NCI-H1105 treated with DMSO at 0.1 percent for 48 hours (cell line): ENCODE results near the gene ZNF837.
"Not testable (repeated sequence)": the region's sequence is repeated elsewhere in the genome, so short reads cannot be mapped to it uniquely, and the experiment has no call there.

ENCODE experiments used
- DNase-seq: peaks from one replicate; lab custom pipeline; 2025; lab: John Stamatoyannopoulos, UW

Gene ZNF837

DNA sequence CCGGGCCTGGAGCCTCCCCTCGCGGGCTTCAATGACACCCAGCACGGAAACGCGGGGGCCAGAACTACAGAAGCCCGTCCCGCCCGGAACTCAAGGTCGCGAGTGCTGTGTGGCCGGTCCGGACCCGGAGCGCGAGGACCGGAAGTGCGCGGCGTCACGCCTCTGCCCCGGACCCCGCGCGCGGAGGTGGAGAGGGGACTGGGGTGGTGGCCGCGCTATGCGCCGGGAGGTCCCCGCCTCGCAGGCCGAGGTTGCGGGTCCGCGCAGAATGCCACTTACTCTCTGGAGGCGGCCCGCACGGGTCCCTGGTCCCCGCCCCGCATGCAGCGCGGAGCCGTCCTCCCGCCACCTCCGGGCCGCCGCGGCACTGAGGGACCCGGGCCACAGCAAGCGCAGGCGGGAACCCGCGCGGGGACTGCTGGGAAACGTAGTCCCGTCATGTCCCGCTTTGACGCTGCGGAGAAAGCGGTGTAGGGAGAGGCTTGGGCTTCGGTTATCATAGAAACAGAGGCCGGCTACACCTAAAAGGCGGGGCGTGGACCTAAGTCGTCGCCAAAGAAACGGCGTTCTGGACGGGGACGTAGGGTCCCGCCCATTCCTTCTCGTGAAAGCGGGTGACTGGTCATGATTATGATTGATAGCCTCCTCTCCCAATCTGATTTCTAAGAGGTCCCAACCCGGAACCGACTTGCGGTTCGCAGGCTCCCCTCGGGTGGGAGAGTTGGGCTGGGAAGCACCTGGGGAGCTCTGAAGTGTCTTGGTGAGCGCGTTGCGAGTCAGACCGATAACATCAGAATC is at the start of gene ZNF837:
TSS of gene ZNF837 (minus strand) at position 369 of the 798 bp plus-strand sequence. CDS start 11,698 bp downstream, outside the sequence.
- peak; percentile 99 for DNase-seq

DNA sequence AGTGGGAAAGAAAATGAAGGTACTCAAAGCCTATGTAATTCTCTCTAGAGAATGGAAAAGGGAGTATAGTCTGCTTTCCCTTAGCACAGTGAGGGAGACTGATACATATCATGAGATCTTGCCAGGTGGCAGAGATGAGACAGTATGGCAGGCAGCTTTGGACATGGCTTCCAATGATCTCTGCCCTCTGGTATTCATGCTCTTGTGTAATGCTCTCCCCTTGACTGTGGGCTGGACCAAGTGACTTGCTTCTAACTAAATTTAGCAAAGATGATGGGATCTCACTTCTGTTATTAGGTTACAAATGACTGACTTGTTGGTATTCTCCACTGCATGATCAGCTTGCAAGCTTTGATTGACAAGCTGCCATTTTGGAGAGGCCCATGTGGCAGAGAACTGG is 48.9 kb upstream of the ZNF837 start:
- no peak for DNase-seq

DNA sequence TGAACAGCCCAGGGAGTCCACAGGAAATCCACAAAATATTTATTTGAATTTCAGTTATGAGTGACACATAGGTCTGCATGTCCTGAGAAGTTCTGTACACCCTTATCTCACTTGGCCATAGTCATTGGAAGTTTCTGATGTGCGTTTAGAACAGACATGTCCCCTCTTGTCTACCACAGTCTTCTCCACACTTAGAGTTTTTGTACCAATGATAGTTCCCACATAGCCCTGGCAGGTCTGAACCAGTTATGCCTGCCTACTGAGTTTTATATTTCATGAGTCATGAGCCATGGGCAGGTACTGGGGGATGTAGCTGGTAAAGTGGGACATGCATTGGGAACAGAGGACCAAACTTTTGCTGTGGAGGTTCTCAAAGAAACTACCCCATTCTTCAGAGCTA is 47.8 kb upstream of the ZNF837 start:
- no peak for DNase-seq

DNA sequence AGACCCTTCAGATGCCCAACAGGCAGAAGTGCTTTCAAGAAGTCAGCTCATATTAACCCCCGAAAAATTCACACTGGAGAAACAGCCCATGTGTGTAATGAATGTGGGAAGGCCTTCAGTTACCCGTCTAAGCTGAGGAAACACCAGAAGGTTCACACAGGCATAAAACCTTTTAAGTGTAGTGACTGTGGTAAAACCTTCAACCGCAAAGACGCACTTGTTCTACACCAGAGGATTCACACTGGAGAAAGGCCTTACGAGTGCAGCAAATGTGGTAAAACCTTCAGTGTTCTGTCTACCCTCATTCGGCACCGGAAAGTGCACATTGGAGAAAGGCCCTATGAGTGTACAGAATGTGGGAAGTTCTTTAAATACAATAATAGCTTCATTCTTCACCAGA is 36.2 kb upstream of the ZNF837 start:
- DNase-seq: no peak

DNA sequence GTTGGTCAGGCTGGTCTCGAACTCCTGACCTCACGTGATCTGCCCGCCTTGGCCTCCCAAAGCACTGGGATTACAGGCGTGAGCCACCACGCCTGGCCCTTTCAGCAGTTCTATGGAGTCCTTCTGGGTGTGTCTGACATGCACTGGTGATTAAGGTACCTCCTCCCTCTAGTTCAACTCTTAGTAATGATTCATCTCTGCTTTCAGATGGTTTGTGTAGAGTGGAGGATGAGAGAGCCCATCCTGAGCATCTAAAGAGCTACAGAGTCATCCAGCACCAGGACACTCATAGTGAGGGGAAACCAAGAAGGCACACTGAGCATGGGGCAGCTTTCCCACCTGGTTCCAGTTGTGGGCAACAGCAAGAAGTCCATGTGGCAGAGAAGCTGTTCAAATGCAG is 35.8 kb upstream of the ZNF837 start:
- DNase-seq: no peak

DNA sequence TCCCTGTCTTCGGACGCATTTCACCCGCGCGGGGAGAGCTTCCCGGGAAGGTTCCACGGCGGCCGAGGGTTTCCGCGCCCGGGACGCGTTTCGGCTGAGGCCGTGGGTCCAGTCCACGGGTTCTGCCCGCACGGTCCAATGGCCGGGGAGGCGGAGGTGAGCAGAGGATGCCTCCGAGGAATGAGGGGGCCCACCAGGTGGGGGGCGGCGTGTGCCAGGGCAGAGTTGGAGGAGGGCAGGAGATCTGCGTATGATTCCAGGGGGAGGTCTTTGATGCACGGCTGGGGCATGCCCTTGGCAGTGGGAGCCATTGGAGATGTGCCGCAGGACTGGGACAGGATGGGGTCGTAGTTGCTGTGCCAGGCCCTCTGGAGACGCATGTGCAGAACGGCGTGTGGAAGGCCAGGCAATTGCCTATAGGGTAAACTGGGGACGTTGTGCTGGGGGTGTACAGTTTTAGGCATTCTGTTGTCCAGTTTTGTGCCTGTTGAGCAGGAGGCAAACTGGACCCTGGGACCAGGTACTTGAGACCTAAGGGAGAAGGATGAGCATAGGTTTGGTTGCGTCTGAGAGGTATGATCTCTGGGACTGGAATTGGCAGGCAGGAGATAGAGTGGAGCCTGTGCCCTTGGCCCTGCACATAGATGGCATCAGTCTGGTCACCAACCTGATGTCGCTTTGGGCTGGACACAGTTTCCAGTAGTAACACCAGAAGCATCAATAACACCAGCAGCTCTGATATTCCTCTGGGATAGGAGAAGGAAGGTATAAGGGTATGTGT is 28.4 kb upstream of the ZNF837 start:
- peak; percentile 30 for DNase-seq

DNA sequence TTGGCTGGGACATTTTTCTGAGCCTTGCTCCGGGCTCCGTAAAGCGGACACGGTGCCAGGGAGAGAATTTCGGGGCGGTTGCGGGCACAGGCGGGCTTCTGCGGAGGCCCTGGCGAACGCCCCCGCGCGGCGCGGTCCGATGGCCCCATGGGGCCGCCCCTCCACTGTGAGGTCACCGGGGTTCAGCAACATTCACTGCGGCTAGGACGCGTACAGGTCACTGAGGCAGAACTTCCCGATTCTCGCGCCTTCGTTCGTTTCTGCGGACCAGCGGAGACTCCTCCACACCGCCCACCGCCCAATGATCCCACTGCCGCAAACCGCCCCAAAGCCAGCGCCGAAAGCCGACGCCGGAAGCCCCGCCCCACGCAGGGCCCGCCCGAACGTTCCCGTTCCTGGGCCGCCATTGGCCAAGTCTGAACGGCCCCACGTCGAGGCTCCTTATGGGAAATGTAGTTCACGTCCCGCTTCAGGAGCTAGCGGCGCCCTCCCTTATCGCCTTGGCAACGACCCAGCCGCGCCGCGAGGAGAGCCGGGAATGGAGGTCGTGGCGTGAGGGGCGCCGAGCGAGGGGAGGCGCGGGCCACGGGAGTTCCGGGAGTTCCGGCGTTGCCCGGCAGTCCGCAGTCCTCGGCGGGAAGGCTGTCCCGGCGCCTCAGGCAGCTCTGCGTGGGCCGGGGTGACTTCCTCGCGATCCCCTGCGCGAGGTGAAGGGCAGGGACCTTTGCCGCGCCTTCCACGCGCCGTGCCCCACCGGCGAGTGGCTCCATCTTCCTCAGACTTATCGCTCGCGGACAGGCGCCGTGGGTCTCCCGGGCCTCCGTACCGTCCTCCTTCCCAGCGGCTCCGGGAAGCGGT is 27.6 kb upstream of the ZNF837 start, which contains the start of gene ZNF584:
TSS of gene ZNF584 (plus strand) at position 498 of the 858 bp plus-strand sequence. CDS start 499 bp downstream, outside the sequence.
- DNase-seq: peak; percentile 92

DNA sequence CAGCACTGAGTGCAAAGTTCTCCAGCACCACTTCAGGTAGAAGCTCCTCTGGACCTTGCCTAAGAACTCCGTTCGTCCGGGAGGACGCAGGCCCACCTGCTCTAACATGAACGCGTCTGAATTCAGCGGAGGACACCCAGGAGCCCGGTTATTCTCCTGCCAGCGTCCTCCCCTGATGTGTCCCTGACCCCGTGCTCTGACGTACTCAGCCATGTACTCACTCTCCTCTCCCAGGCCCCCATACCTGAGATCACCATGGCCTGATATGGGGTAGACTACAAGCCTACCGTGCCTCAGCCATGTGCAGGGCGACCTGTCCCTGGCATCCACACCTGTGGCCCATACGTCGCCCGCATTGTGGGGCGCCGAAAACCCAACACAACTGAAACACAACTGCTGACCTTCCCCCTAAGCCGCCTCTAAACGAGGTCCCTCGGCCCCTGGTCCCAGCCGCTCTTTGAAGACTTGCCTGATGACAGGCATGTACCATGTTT is 26.9 kb upstream of the ZNF837 start:
- no peak for DNase-seq

DNA sequence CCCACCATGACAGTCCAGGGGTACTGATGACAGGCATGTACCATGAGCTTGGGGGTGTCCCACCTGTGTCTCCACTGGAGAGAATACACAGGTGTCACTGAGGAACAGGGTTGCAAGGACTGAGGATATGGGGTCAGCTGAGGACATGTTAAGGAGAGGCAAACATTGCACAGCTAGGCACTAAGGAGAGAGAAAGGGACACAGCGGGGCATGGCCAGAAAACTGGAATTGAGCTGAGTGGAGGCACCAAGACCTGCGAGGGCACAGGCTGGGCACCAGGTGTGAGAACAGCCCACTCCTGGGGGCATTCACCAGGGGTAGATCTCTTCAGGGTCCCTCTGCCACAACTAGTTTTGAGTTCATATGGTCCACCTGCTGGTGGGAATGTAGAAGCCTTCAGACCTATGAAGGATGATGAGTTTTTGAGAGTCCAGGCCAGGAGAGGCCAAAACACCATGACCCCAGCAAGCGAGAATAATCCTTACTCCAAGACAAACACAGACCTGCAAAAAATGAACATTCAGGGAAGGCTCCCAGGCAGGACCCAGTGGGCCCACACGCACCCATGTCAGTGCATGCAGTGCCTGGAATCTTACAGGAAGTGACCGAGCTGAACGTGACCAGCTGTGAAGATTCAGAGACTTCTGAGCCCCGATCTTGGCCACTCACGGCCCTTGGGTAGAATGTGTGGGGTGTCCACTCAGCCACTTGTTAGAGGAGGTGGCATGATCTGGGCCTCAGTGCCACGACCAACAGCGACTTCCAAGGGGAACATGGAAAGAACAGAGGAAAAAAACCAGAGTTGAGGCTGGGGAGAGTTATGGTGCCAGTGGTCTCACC is 26.2 kb upstream of the ZNF837 start:
- DNase-seq: no peak

DNA sequence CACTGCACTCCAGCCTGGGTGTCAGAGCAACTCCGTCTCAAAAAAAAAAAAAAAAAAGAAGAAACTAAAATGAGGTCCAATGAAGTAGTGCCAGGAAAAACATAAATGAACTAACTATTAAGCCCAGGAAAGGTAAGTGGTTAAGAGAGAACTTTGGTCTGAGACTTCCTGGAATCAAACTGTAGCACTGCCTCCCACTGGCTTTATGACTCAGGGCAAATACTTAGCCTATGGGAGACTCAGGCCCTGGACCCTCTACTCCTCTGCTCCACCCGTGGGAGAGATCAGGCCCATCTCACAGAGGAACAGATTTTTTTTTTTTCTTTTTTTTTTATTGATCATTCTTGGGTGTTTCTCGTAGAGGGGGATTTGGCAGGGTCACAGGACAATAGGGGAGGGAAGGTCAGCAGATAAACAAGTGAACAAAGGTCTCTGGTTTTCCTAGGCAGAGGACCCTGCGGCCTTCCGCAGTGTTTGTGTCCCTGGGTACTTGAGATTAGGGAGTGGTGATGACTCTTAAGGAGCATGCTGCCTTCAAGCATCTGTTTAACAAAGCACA is 23.2 kb upstream of the ZNF837 start:
- not testable (repeated sequence) for DNase-seq

DNA sequence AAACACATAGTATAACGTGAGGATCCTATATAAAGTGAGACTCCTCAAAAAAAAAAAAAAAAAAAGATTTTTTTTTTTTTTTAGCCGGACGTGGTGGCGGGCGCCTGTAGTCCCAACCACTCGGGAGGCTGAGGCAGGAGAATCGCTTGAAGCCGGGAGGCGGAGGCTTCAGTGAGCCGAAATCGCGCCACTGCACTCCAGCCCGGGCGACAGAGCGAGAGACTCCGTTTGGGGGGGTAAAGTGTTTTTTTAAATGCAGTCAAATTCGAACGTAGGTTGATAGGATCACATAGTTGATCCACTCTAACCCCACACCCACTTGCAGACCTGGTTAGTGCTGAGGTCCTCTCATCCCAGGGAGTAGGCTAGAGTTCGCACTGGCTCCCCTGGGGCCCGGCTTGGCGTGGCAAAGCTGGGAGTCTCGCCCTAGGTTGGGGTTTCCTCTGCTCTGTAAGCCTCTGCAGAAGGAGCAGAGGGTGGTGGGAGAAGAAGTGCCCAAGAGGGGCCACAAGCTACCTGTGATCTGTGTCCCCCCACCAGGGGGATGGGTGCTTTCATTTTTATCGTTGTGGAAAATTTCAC is 21.1 kb upstream of the ZNF837 start:
- no peak for DNase-seq

DNA sequence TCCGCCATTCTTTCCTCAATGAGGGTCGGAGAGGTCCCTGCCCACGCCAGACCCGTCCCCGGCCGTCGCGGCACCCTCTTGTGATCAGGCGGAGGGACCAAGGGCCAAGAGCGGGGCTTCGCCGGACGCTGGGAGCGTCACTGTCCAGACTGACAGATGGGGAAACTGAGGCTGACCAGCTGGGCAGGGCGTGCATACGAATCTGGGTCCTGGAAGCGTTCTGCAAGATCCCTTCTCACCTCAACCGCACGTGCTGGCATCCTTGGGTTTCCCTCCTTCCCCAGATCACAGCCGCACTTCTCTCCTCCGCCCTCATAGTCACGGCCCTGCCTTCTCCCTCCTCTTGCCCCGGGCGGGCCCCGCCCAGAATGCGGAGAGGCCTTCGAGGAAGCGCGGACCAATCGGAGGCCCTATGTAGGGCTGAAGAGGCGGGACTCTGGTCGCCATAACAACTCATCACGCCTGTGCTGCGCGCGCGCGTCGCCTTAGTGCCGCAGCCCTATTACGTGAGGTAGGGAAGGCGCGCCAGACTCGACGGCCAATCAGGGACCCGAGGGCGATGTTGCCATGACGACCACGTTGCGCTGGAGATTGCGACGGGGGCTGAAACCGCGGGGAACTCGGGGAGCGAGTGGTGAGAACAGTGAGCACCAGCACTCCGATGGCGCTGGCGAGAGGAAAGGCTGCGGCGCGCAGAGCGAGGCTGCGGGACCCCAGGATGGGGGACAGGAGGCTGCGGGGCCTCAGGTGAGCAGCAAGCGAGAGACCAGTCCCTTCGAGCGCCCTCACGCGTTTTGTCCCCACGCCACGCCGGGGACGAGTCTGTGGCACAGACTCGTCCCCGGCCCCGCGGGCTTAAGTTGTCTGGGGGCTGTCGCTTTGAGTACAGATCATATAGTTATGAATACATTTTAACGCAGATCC is 20.3 kb upstream of the ZNF837 start:
- DNase-seq: peak; percentile 98

DNA sequence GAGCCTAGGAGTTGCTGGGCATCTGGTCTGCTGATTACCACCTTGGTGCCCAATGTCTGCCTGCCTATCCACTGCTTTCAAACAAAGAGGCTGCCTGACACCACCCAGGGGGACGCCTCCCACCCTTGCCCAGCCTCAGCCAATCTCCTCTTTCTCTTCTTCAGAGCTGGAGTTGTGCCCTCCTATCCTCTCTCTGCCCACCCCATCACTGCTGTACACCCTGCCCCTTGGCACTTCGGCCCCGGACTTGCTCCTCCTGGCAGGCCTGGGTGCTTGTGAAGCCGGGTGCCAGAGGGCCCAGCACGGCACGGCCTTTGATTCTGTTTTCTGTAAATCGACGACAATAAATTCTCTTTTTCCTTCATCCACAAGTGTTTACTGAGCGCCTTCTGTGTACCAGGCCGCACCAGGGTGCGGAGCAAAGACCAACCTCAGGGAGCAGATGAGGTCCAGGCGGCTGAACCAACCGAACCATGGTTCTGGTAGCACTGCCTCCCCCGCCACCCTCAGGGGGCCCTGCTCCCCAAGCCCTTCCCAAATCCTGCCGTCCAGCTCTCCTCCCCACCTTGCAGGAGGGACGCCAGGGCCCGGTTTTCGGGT is 19.6 kb upstream of the ZNF837 start:
- DNase-seq: no peak

DNA sequence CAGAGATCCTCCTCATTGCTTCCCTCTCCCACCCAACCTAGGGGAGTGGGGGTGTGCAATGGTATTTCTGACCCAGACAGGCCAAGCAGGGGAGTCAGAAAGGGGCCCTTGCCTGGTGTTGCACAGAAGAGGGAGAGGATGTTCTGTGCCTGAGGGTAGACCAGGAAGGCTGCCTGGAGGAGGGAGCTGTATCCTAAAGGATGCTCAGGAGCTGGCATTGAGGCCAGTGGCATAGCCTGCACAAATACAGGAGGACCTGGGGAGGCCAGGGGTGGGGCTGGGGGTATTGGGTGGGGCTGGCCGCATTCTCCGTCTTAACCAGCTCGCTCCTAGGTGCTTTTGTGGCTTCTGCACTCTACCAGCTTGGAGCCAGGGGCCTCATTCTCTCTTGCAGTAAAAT is 19.1 kb upstream of the ZNF837 start:
- no peak for DNase-seq

DNA sequence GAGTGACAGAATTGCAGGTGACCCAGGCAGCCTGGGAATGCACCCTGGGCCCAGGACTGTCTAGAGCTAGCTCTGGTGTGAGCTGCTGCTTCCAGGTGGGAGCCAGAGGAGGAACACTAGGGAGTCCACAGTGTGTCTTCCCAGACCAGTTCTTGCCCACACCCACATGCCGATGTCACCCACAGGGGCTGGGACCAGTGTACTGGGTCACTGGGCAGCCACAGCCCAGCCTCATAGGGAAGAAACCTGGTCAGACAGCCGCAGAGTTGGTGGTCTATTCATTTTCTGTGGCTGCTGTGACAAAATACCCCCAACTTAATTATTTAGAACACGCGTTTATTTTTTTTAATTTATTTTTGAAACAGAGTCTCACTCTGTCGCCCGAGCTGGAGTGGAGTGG is 17.7 kb upstream of the ZNF837 start:
- no peak for DNase-seq

DNA sequence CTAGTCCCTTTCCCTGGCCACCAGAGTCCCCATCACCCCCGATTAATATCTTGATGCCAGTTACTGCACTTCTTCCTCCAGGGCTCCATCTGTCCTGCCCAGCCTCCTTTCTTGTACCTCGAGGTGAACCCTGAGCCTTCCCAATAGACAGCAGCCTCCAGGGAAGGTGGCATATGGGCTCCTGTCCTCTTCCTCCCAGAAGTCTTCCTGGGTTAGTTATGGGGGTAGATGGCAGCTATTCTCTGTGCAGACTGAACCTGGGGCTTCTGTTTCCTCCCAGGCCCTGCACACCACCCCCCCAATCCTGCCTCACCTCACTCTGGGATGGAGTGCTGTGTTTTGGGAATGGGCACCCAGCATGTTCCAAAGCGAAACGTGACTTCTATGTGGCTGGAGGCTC is 17.3 kb upstream of the ZNF837 start:
- no peak for DNase-seq

DNA sequence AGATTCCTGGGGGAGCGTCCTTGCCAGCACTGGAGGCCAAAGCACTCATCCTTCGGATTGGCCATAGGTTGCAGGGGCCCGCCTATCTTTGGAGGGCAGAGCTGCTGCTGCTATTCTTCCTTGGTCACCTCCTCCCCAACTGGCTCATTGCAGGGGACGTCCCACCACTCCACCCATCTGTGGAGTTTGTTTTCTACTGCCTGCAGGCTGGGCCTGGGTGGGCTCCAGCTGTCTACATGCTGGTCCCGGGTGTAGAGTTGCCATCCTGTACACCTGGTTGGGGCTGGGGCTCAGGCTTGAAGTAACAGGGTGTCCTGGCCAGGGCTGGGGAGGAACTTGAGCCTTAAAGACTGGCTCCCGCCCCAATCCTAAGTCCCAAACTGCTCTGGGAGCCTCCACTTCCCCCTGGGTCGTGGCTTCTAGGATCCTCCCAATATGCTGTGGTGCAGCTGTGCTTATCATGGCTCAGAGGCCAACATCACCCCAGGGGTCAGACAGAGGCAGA is 16.8 kb upstream of the ZNF837 start:
- no peak for DNase-seq

DNA sequence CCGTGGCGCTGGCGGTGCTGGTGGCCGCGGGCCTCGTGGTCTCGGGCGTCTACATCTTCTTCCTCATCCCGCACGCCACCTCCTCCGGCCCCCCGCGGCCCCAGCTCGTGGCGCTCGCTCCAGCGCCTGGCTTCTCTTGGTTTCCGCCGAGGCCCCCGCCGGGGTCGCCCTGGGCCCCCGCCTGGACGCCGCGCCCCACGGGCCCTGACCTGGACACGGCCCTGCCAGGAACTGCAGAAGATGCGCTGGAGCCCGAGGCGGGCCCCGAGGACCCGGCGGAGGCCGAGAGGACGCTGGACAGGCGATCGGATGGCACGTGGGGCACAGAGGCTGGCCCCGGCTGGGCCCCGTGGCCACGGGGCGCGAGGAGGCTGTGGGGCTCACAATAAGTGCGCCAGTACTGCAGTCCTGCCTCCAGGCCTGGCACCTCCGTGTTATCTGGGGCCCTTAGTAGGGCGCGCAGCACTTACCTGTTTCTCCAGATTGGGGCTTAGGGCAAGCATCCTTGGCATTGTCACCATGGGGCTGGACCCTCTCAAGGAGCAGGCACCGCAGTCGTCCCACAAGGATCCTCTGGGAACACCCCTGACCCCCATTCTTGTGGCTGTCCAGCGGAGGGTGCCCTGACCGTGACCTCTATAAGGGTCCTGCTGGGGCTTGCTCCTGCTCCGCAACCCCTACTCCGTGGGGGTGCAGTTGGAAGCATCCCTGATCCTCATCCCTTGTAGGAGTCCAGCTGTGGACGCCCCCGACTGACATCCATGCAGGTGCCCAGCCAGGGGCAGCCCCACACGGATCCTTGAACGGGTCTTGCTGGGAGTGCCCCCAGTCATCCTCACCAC is 16.1 kb upstream of the ZNF837 start:
- no peak for DNase-seq
